BJ (cell line): ENCODE results near the gene STX17. TPM values are rescaled to one million over a fixed set of nuclear protein-coding genes. Genes with fewer than 3 reads are reported as not detected.

ENCODE experiments used
- CTCF ChIA-PET: fragments of 350-600 bp; formaldehyde crosslinking; extraction: SDS; loops from one replicate; lab custom pipeline; 2021; ENCODE audit warnings: antibody characterized with exemption, inconsistent platforms; lab: Yijun Ruan, JAX
- POLR2A ChIA-PET: fragments of 300-600 bp; sonication (Branson Sonifier 250); formaldehyde crosslinking; extraction: SDS; loops from one replicate; lab custom pipeline; 2021; ENCODE audit warnings: antibody characterized with exemption; lab: Charles Lee
- DNase-seq: peaks from one replicate; pipeline ENCODE4 v3.0.0-alpha.2; 2011; ENCODE audit warnings: low read depth
- H3K27me3 ChIP-seq: 2 replicates; pipeline ENCODE4 v1.6.0; 2011; ENCODE audit warnings: low read length; ENCODE audit not compliant: control insufficient read depth, insufficient read depth
- H3K36me3 ChIP-seq: 2 replicates; pipeline ENCODE4 v1.5.1; 2011; ENCODE audit warnings: low read length; ENCODE audit not compliant: control insufficient read depth, insufficient read depth
- H3K4me3 ChIP-seq: 2 replicates; pipeline ENCODE4 v1.5.1; 2011; ENCODE audit warnings: low read depth, mild to moderate bottlenecking, control low read depth, low read length
- CTCF ChIP-seq: IDR thresholded peaks from 2 replicates; pipeline ENCODE4 v1.5.1; 2011; ENCODE audit warnings: low read depth, mild to moderate bottlenecking, control low read depth, inconsistent platforms, low read length, moderate library complexity; ENCODE audit not compliant: insufficient read depth
- polyA plus RNA-seq: library from polyadenylated mRNA; depleted of rRNA; stranded (reverse); fragments of >200 nt; gene quantifications from 2 replicates; pipeline ENCODE4 v1.2.3, GENCODE V29; 2011

The STX17 gene
- polyA plus RNA-seq, 1 experiment, result 6.9 TPM

DNA sequence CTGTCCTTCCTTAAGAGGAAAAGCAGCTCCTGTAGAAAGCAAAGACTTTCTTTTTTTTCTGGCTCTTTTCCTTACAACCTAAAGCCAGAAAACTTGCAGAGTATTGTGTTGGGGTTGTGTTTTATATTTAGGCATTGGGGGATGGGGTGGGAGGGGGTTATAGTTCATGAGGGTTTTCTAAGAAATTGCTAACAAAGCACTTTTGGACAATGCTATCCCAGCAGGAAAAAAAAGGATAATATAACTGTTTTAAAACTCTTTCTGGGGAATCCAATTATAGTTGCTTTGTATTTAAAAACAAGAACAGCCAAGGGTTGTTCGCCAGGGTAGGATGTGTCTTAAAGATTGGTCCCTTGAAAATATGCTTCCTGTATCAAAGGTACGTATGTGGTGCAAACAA is 42.5 kb upstream of the STX17 start:
- Histone ChIP-seq H3K4me3 (no peak overlapping the region), H3K36me3 (no peaks in the 10 kb centered on the region), H3K27me3 (no peaks in the 10 kb centered on the region)
- TF ChIP-seq CTCF, result no peak
- ChIA-PET CTCF (interaction anchor here (0.5 kb wide), 1 partner anchor 39 kb away, joined by 3 read pairs; no protein-coding TSS in a partner anchor), POLR2A (no interaction called here)
- no peak for DNase-seq

DNA sequence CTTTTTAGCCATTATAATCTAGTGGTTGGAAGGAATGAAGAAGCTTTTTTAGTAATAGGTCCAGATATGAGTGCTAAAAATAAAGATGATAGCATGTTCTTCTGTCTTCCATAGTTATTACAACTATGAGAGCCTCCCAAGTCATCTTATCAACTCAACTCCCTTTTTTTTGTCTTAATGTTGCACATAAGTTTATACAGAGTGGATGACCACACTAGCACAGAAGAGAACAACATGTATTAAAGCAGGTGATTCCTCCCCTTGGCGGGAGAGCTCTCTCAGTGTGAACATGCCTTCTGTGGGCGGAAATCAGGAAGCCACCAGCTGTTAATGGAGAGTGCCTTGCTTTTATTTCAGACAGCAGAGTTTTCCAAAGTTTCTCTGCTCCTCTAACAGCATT is 40.1 kb upstream of the STX17 start:
- no peaks in the 10 kb centered on the region for H3K36me3 ChIP-seq
- H3K27me3 ChIP-seq, result no peaks in the 10 kb centered on the region
- H3K4me3 ChIP-seq, result no peak overlapping the region
- ChIA-PET CTCF (interaction anchor here (1.0 to 1.1 kb wide), 3 partner anchors 10 to 42 kb away, joined by 3 to 5 read pairs (median 3); no protein-coding TSS in a partner anchor), POLR2A (no interaction called here)
- TF ChIP-seq CTCF, result no peak
- DNase-seq, result no peak

- DNase-seq, result no peak
Observed at GRCh38 chr9:99867536-99867935, 38.9 kb upstream of the STX17 start.

DNA sequence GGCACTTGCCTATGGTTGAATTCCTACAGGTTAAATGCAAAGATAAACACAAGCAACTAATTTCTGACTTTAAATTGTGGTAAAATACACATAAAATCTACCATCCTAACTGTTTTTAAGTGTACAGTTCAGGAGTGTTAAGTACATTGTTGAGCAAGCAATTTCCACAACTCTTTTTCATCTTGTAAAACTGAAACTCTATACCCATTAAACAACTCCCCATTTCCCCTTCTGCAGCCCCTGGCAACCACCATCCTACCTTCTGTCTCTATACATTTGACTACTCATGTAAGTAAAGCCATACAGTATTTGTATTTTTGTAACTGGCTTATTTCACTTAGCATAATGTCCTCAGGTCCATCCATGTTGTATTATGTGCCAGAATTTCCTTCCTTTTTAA is 38.5 kb upstream of the STX17 start:
- ChIA-PET CTCF (no interaction called here), POLR2A (no interaction called here)
- H3K27me3 ChIP-seq, result no peaks in the 10 kb centered on the region
- no peaks in the 10 kb centered on the region for H3K36me3 ChIP-seq
- H3K4me3 ChIP-seq, result no peak overlapping the region
- TF ChIP-seq CTCF, result no peak
- no peak for DNase-seq

More at GRCh38 chr9:99867536-99867935, 38.9 kb upstream of the STX17 start:
- Histone ChIP-seq H3K36me3 (no peaks in the 10 kb centered on the region), H3K27me3 (no peaks in the 10 kb centered on the region), H3K4me3 (no peak overlapping the region)
- ChIA-PET CTCF (no interaction called here), POLR2A (no interaction called here)
- TF ChIP-seq CTCF, result no peak

- Histone ChIP-seq H3K36me3 (no peaks in the 10 kb centered on the region), H3K4me3 (no peak overlapping the region), H3K27me3 (no peaks in the 10 kb centered on the region)
- ChIA-PET POLR2A (no interaction called here), CTCF (interaction anchor here (1.5 kb wide), 1 partner anchor 78 kb away, joined by 4 read pairs; no protein-coding TSS in a partner anchor)
- no peak for DNase-seq
- no peak for TF ChIP-seq CTCF
Observed at GRCh38 chr9:99868845-99869244, 37.6 kb upstream of the STX17 start.
